Measurements from ENCODE around the gene SMIM43. TPM values are rescaled to one million over a fixed set of nuclear protein-coding genes. Genes with fewer than 3 reads are reported as not detected.

SMIM43 gene
- total and polyA plus RNA-seq, 4 donors: not detected

- 58 to 62% methylated on average over 4 of the region's 4 CpGs for WGBS, 2 donors
- DNase-seq (no peak), ATAC-seq (ENCODE audit: low FRiP score) (peak; percentile 86)
- H3K36me3 ChIP-seq (ENCODE audit: control insufficient read depth in 1 of 2, insufficient read depth in 2 of 2, low read length in 1 of 2): peaks cover 0 to 3% of the 10 kb centered on the region in 2 donors
- H3K4me3 ChIP-seq (ENCODE audit: low read length in 2 of 2): no peak overlapping the region
- no peaks in the 10 kb centered on the region for H3K27me3 ChIP-seq (ENCODE audit: control insufficient read depth in 1 of 2, insufficient read depth in 2 of 2, low read length in 1 of 2)
- intact Hi-C loops (cut with DNase I): no loop called here
- no peaks in the 10 kb centered on the region for H3K9me3 ChIP-seq (ENCODE audit: control insufficient read depth, low read length)
- H3K4me1 ChIP-seq (ENCODE audit: control insufficient read depth in 1 of 2, insufficient read depth in 2 of 2, low read length in 2 of 2): no peaks in the 10 kb centered on the region
- H3K27ac ChIP-seq (ENCODE audit: low read depth in 1 of 2, low read length in 2 of 2): no peak overlapping the region
Measured at GRCh38 chr4:121717680-121718237, 47.2 kb downstream of the SMIM43 start.

DNA sequence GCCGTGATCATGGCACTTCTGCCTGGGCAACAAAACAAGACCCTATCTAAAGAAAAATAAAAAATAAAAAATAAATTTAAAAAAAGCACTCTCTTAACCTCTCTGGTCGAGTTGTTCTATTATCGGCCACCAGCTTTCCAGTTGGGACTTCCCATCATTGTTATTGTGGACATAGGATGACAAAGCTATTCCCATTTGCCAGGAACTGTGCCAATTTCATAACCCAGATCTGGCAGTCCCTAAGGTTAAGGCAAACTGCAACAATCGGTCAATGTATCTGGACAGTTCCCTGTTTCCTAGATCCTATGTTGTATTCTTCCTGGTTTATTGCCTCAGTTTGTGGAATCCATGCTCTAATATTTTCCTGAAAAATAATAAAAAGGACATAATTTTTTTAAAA is 50.4 kb downstream of the SMIM43 start:
- no peak for DNase-seq
- peaks cover 0 to 3% of the 10 kb centered on the region in 2 donors for H3K36me3 ChIP-seq (ENCODE audit: control insufficient read depth in 1 of 2, insufficient read depth in 2 of 2, low read length in 1 of 2)
- H3K4me1 ChIP-seq (ENCODE audit: control insufficient read depth in 1 of 2, insufficient read depth in 2 of 2, low read length in 2 of 2): no peaks in the 10 kb centered on the region
- no peaks in the 10 kb centered on the region for H3K9me3 ChIP-seq (ENCODE audit: control insufficient read depth, low read length)
- H3K4me3 ChIP-seq (ENCODE audit: low read length in 2 of 2): no peak overlapping the region
- H3K27ac ChIP-seq (ENCODE audit: low read depth in 1 of 2, low read length in 2 of 2): no peak overlapping the region
- ATAC-seq (ENCODE audit: low FRiP score): no peak
- intact Hi-C loops (cut with DNase I): no loop called here
- H3K27me3 ChIP-seq (ENCODE audit: control insufficient read depth in 1 of 2, insufficient read depth in 2 of 2, low read length in 1 of 2): no peaks in the 10 kb centered on the region
- WGBS, 2 donors: 62 to 65% methylated on average over 4 of the region's 4 CpGs

DNA sequence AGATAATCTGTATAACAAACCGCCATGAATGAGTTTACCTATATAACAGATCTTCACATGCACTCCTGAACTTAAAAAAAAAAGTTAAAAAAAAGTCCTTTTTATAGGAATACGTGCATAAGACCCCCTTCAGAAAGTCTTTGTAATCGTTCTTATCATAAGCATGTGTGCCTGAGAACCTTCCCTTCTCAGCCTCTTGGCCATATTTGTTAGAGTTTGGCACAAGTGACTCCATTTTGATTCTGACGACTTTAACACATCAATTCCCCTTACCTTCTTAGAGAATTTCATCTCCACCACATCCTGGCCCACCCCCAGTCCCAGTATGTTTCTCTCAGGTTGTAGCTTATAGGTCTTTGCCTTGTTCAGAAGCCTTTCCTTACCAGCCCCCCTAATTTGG is 52.2 kb downstream of the SMIM43 start:
- no peaks in the 10 kb centered on the region for H3K27me3 ChIP-seq (ENCODE audit: control insufficient read depth in 1 of 2, insufficient read depth in 2 of 2, low read length in 1 of 2)
- ATAC-seq (ENCODE audit: low FRiP score) (no peak), DNase-seq (no peak)
- WGBS, 2 donors: 93 to 96% methylated on average over 4 of the region's 4 CpGs
- H3K4me3 ChIP-seq (ENCODE audit: low read length in 2 of 2): no peak overlapping the region
- no peaks in the 10 kb centered on the region for H3K4me1 ChIP-seq (ENCODE audit: control insufficient read depth in 1 of 2, insufficient read depth in 2 of 2, low read length in 2 of 2)
- no peak overlapping the region for H3K27ac ChIP-seq (ENCODE audit: low read depth in 1 of 2, low read length in 2 of 2)
- H3K9me3 ChIP-seq (ENCODE audit: control insufficient read depth, low read length): no peaks in the 10 kb centered on the region
- intact Hi-C loops (cut with DNase I): no loop called here
- H3K36me3 ChIP-seq (ENCODE audit: control insufficient read depth in 1 of 2, insufficient read depth in 2 of 2, low read length in 1 of 2): peaks cover 0 to 3% of the 10 kb centered on the region in 2 donors

DNA sequence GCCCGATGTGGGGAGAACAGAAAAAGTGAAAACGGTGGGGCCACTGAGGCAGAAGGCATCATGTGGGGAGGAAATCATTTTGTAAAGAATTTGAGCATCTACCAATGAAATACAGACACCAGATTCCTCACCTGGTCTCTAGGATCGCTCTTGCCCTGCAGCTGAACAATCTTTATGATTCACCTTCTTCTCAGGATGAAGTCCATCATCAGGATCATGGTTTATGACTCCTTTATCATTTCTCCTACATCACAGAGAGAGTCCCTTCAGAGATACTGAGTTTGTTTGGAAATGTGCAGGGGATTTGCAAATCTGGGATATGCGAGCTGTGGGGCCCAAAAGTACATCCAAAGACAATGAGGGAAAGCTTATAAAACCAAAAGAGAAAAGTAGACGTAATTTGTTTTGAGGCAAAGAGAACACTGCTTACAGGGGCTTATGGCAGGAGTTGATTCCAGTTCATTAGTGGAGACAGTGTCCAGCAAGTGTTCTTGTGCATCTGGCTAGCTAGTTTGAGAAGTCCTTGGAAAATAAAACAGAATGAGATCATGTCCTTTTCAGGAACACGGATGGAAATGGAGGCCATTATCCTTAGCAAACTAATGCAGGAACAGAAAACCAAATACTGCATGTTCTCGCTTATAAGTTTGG is 52.8 kb downstream of the SMIM43 start:
- Histone ChIP-seq H3K4me3 (ENCODE audit: low read length in 2 of 2) (no peak overlapping the region), H3K4me1 (ENCODE audit: control insufficient read depth in 1 of 2, insufficient read depth in 2 of 2, low read length in 2 of 2) (no peaks in the 10 kb centered on the region), H3K36me3 (ENCODE audit: control insufficient read depth in 1 of 2, insufficient read depth in 2 of 2, low read length in 1 of 2) (peaks cover 0 to 3% of the 10 kb centered on the region in 2 donors), H3K27ac (ENCODE audit: low read depth in 1 of 2, low read length in 2 of 2) (peak overlapping the region in 1 of 2 donors; percentile 69), H3K27me3 (ENCODE audit: control insufficient read depth in 1 of 2, insufficient read depth in 2 of 2, low read length in 1 of 2) (no peaks in the 10 kb centered on the region), H3K9me3 (ENCODE audit: control insufficient read depth, low read length) (no peaks in the 10 kb centered on the region)
- ATAC-seq (ENCODE audit: low FRiP score): peak; percentile 78
- DNase-seq: no peak
- intact Hi-C loops (cut with DNase I): no loop called here
- 56 to 58% methylated on average over 7 of the region's 7 CpGs for WGBS, 2 donors

GRCh38 chr4:121711263-121712000 is 53.5 kb downstream of the SMIM43 start:
- Histone ChIP-seq H3K27ac (ENCODE audit: low read depth in 1 of 2, low read length in 2 of 2) (peak overlapping the region; percentile 22 to 69), H3K27me3 (ENCODE audit: control insufficient read depth in 1 of 2, insufficient read depth in 2 of 2, low read length in 1 of 2) (no peaks in the 10 kb centered on the region), H3K36me3 (ENCODE audit: control insufficient read depth in 1 of 2, insufficient read depth in 2 of 2, low read length in 1 of 2) (peaks cover 0 to 1% of the 10 kb centered on the region in 2 donors), H3K4me1 (ENCODE audit: control insufficient read depth in 1 of 2, insufficient read depth in 2 of 2, low read length in 2 of 2) (no peaks in the 10 kb centered on the region), H3K4me3 (ENCODE audit: low read length in 2 of 2) (peak overlapping the region in 1 of 2 donors; percentile 21), H3K9me3 (ENCODE audit: control insufficient read depth, low read length) (no peaks in the 10 kb centered on the region)
- 2 to 4% methylated on average over 18 of the region's 18 CpGs for WGBS, 2 donors
- intact Hi-C loops (cut with DNase I): no loop called here
- DNase-seq: peak; percentile 92 to 97
- ATAC-seq (ENCODE audit: low FRiP score): peak; percentile 98

GRCh38 chr4:121709766-121710405 is 55.1 kb downstream of the SMIM43 start:
- intact Hi-C loops (cut with DNase I): no loop called here
- 96 to 98% methylated on average over 3 of the region's 3 CpGs for WGBS, 2 donors
- DNase-seq: no peak
- no peak for ATAC-seq (ENCODE audit: low FRiP score)
- Histone ChIP-seq H3K9me3 (ENCODE audit: control insufficient read depth, low read length) (no peaks in the 10 kb centered on the region), H3K4me1 (ENCODE audit: control insufficient read depth in 1 of 2, insufficient read depth in 2 of 2, low read length in 2 of 2) (no peaks in the 10 kb centered on the region), H3K27me3 (ENCODE audit: control insufficient read depth in 1 of 2, insufficient read depth in 2 of 2, low read length in 1 of 2) (no peaks in the 10 kb centered on the region), H3K27ac (ENCODE audit: low read depth in 1 of 2, low read length in 2 of 2) (no peak overlapping the region), H3K36me3 (ENCODE audit: control insufficient read depth in 1 of 2, insufficient read depth in 2 of 2, low read length in 1 of 2) (no peaks in the 10 kb centered on the region), H3K4me3 (ENCODE audit: low read length in 2 of 2) (no peak overlapping the region)

Other genes starting within 250 kb of the SMIM43 start
- gene ANXA5, start 68.2 kb downstream of the SMIM43 start, total RNA-seq: 100 to 1,000 TPM; 335 to 471 TPM
- 100 to 1,000 TPM; 355 to 434 TPM for gene ANXA5, start 68.2 kb downstream of the SMIM43 start, polyA plus RNA-seq
- 10 to 100 TPM; 16.0 to 17.7 TPM for gene EXOSC9, start 36.2 kb upstream of the SMIM43 start, total RNA-seq
- 10 to 100 TPM in 1 of 2 donors, 1 to 10 TPM in 1; 9.1 to 17.7 TPM for gene EXOSC9, start 36.2 kb upstream of the SMIM43 start, polyA plus RNA-seq
- 1 to 10 TPM in 1 of 2 donors, under 1 TPM in 1; 0.88 to 2.6 TPM for gene CCNA2, start 58.7 kb upstream of the SMIM43 start, total RNA-seq
- gene CCNA2, start 58.7 kb upstream of the SMIM43 start, polyA plus RNA-seq: 1 to 10 TPM in 1 of 2 donors, under 1 TPM in 1; 0.56 to 2.3 TPM
- 10 to 100 TPM; 16.6 to 17.5 TPM for gene BBS7, start 105.3 kb upstream of the SMIM43 start, total RNA-seq
- 10 to 100 TPM in 1 of 2 donors, 1 to 10 TPM in 1; 7.0 to 10.4 TPM for gene BBS7, start 105.3 kb upstream of the SMIM43 start, polyA plus RNA-seq
- gene TRPC3, start 186.9 kb upstream of the SMIM43 start, total RNA-seq: 1 to 10 TPM in 1 of 2 donors, under 1 TPM in 1; 0.26 to 1.3 TPM
- gene TRPC3, start 186.9 kb upstream of the SMIM43 start, polyA plus RNA-seq: not detected